SH-SY5Y (cell line): Measurements from ENCODE around the gene ATOH1.

Experiments
- GATA2 ChIP-seq: IDR thresholded peaks from 2 replicates; pipeline ENCODE4 v1.6.1; 2011; ENCODE audit warnings: mild to moderate bottlenecking, low read depth, low read length
- GATA3 ChIP-seq: IDR thresholded peaks from 2 replicates; pipeline ENCODE4 v1.6.1; 2011; ENCODE audit warnings: low read depth, mild to moderate bottlenecking, low read length, moderate library complexity

- TF ChIP-seq GATA2 (no peak), GATA3 (no peak)
Measured at GRCh38 chr4:93810340-93810992, 18.1 kb upstream of the ATOH1 start.
